Neural progenitor cell (in vitro differentiated cells): Measurements from ENCODE around the gene BCLAF1. TPM values are rescaled to one million over a fixed set of nuclear protein-coding genes. Genes with fewer than 3 reads are reported as not detected.
"Not testable (repeated sequence)": the region's sequence is repeated elsewhere in the genome, so short reads cannot be mapped to it uniquely, and the experiment has no call there.

Source experiments
- DNase-seq: peaks from one replicate; pipeline ENCODE4 v3.0.0-alpha.2; 2016; ENCODE audit warnings: low spot score
- H2AFZ ChIP-seq: fragments of 200-600 bp; sonication (generic); replicated peaks from 2 replicates; pipeline ENCODE4 v1.6.1; 2016; ENCODE audit warnings: antibody characterized with exemption
- H3F3A ChIP-seq: fragments of 200-600 bp; sonication (generic); 2 replicates; pipeline ENCODE4 v1.6.1; 2016; ENCODE audit warnings: antibody characterized with exemption, low read depth
- H3K27ac ChIP-seq: fragments of 200-600 bp; sonication (generic); 2 replicates; pipeline ENCODE4 v1.5.1; 2016; ENCODE audit warnings: mild to moderate bottlenecking
- H3K27me3 ChIP-seq: fragments of 200-600 bp; sonication (generic); 2 replicates; pipeline ENCODE4 v1.6.1; 2016; ENCODE audit warnings: mild to moderate bottlenecking, moderate library complexity
- H3K36me3 ChIP-seq: fragments of 200-600 bp; sonication (generic); 2 replicates; pipeline ENCODE4 v1.5.1; 2016
- H3K4me1 ChIP-seq: fragments of 200-600 bp; sonication (generic); 2 replicates; pipeline ENCODE4 v1.6.1; 2016; ENCODE audit warnings: mixed run types
- H3K4me2 ChIP-seq: fragments of 200-600 bp; sonication (generic); 2 replicates; pipeline ENCODE4 v1.6.1; 2016
- H3K4me3 ChIP-seq: fragments of 200-600 bp; sonication (generic); 2 replicates; pipeline ENCODE4 v1.5.1; 2016
- H3K79me2 ChIP-seq: fragments of 200-600 bp; sonication (generic); 2 replicates; pipeline ENCODE4 v1.6.1; 2016; ENCODE audit warnings: low read depth
- H3K9ac ChIP-seq: fragments of 200-600 bp; sonication (generic); 2 replicates; pipeline ENCODE4 v1.6.1; 2016
- H3K9me3 ChIP-seq: fragments of 200-600 bp; sonication (generic); 2 replicates; pipeline ENCODE4 v1.5.1; 2016; ENCODE audit warnings: low read depth
- H4K20me1 ChIP-seq: fragments of 200-600 bp; sonication (generic); 2 replicates; pipeline ENCODE4 v1.6.1; 2016; ENCODE audit warnings: low read depth
- H3K27ac Mint-ChIP-seq: 3 replicates; pipeline ENCODE4 v1.8.0; 2021; ENCODE audit warnings: mixed read lengths
- H3K27me3 Mint-ChIP-seq: 2 replicates; pipeline ENCODE4 v1.8.0; 2022; ENCODE audit warnings: low read depth, mild to moderate bottlenecking, inconsistent platforms, moderate library complexity, mixed read lengths; ENCODE audit not compliant: insufficient read depth
- H3K36me3 Mint-ChIP-seq: 3 replicates; pipeline ENCODE4 v1.8.0; 2021; ENCODE audit warnings: mixed read lengths
- H3K4me1 Mint-ChIP-seq: 3 replicates; pipeline ENCODE4 v1.8.0; 2021; ENCODE audit warnings: mixed read lengths
- H3K4me3 Mint-ChIP-seq: 3 replicates; pipeline ENCODE4 v1.8.0; 2021; ENCODE audit warnings: mild to moderate bottlenecking, moderate library complexity, mixed read lengths
- H3K9me3 Mint-ChIP-seq: 3 replicates; pipeline ENCODE4 v1.8.0; 2020; ENCODE audit warnings: mixed read lengths
- EZH2 ChIP-seq: fragments of 200-600 bp; sonication (generic); IDR thresholded peaks from 2 replicates; pipeline ENCODE4 v1.6.1; 2017; ENCODE audit warnings: antibody characterized with exemption, mild to moderate bottlenecking, moderate library complexity
- EZH2phosphoT487 ChIP-seq: fragments of 200-600 bp; sonication (generic); IDR thresholded peaks from 2 replicates; pipeline ENCODE4 v1.6.1; 2017; ENCODE audit warnings: antibody characterized with exemption
- total RNA-seq: library from RNA; depleted of rRNA; stranded (reverse); fragments of >200 nt; gene quantifications from 2 replicates; pipeline ENCODE4 v1.2.3, GENCODE V29; 2015; ENCODE audit warnings: low replicate concordance
- TF ChIP-seq, protein P1 (sequence below): fragments of 200-600 bp; sonication (generic); IDR thresholded peaks from 2 replicates; pipeline ENCODE4 v1.5.1; 2017; ENCODE audit warnings: antibody characterized with exemption, mild to moderate bottlenecking

The BCLAF1 gene
- total RNA-seq, 1 donor from 2014 or later = 190 TPM

GRCh38 chr6:136225496-136225895, 64.2 kb downstream of the BCLAF1 start:
- Mint-ChIP-seq H3K4me1 (no peaks in the 10 kb centered on the region), H3K27me3 (peaks cover 2% of the 10 kb centered on the region), H3K9me3 (peaks cover 6% of the 10 kb centered on the region), H3K4me3 (no peak overlapping the region), H3K27ac (no peak overlapping the region), H3K36me3 (no peaks in the 10 kb centered on the region)
- Histone ChIP-seq H3K4me1 (no peaks in the 10 kb centered on the region), H4K20me1 (no peaks in the 10 kb centered on the region), H3K27me3 (no peaks in the 10 kb centered on the region), H3K9me3 (no peaks in the 10 kb centered on the region), H3K27ac (no peak overlapping the region), H3K4me3 (no peak overlapping the region), H3F3A (no peaks in the 10 kb centered on the region), H2AFZ (no peak overlapping the region), H3K79me2 (no peaks in the 10 kb centered on the region), H3K9ac (no peak overlapping the region), H3K36me3 (no peaks in the 10 kb centered on the region), H3K4me2 (no peak overlapping the region)
- TF ChIP-seq EZH2 (no peak), EZH2phosphoT487 (no peak)
- TF ChIP-seq, protein P1, sequence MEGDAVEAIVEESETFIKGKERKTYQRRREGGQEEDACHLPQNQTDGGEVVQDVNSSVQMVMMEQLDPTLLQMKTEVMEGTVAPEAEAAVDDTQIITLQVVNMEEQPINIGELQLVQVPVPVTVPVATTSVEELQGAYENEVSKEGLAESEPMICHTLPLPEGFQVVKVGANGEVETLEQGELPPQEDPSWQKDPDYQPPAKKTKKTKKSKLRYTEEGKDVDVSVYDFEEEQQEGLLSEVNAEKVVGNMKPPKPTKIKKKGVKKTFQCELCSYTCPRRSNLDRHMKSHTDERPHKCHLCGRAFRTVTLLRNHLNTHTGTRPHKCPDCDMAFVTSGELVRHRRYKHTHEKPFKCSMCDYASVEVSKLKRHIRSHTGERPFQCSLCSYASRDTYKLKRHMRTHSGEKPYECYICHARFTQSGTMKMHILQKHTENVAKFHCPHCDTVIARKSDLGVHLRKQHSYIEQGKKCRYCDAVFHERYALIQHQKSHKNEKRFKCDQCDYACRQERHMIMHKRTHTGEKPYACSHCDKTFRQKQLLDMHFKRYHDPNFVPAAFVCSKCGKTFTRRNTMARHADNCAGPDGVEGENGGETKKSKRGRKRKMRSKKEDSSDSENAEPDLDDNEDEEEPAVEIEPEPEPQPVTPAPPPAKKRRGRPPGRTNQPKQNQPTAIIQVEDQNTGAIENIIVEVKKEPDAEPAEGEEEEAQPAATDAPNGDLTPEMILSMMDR = no peak
- no peak for DNase-seq

DNA sequence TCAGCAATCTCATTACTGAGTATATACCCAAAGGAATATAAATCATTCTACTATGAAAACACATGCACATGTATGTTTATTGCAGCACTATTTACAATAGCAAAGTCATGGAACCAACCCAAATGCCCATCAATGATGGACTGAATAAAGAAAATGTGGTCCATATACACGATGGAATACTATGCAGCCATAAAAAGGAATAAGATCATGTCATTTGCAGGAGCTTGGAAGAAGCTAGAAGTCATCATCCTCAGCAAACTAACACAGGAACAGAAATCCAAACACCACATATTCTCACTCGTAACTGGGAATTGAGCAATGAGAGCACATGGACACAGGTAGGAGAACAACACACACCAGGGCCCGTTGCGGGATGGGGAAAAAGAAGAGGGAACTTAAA, 64.7 kb downstream of the BCLAF1 start:
- H3K27ac Mint-ChIP-seq, H3K4me3 Mint-ChIP-seq, H3K4me2 ChIP-seq, H3K27me3 ChIP-seq, H3K9me3 Mint-ChIP-seq, H3K36me3 ChIP-seq, H3K4me3 ChIP-seq, H3F3A ChIP-seq, H3K4me1 ChIP-seq, H3K36me3 Mint-ChIP-seq, H3K27me3 Mint-ChIP-seq, H3K27ac ChIP-seq, H3K9me3 ChIP-seq, H3K9ac ChIP-seq, DNase-seq, H4K20me1 ChIP-seq, H3K4me1 Mint-ChIP-seq, H3K79me2 ChIP-seq, H2AFZ ChIP-seq: not testable (repeated sequence)

DNA sequence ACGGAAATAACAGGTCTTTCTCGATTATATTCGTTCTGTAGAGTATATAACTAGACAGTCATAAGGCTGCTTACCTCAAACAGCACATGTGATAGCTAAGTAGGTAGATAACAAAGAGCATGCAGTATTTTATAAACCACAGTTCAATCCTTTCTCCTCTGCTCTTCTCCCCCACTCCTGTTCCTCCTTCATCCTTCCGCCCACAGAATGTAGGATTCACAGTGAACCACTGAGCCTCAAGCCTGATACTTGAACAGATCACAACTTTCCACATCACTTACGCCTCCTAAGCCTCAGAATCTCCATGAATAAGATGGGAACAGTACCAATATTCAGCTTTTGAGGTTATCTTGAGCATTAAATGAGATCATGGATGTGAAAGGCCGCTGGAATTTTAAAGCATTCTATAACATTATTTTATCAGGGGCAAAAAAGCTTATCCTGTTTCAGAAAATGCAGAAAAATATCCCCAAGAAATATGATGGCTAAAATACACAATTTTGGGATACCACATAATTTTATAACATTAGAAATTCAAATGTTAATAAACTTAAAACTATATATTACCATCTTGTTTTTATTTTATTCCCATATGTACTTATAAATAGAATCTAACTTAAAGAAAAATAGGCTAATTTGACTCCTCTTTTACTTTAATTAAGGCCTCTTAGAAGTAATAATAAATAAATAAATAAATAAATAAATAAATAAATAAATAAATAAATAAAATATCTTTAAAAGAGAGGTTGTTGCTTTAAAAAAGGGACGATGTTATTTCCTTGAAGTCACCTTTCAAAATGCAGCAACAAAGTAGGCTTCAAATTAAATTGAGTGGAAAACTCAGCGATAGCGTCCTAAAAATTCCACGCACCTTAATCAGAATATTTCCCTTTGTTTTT, 72.9 kb downstream of the BCLAF1 start:
- no peaks in the 10 kb centered on the region for H4K20me1 ChIP-seq
- Mint-ChIP-seq H3K9me3 (peaks cover 4% of the 10 kb centered on the region), H3K27me3 (no peaks in the 10 kb centered on the region), H3K27ac (no peak overlapping the region), H3K4me1 (no peaks in the 10 kb centered on the region), H3K4me3 (no peak overlapping the region), H3K36me3 (no peaks in the 10 kb centered on the region)
- H3K4me1 ChIP-seq = no peaks in the 10 kb centered on the region
- H3K4me3 ChIP-seq = no peak overlapping the region
- H3K9me3 ChIP-seq = no peaks in the 10 kb centered on the region
- H3K9ac ChIP-seq = no peak overlapping the region
- H3F3A ChIP-seq = no peaks in the 10 kb centered on the region
- no peaks in the 10 kb centered on the region for H3K36me3 ChIP-seq
- TF ChIP-seq, protein P1 = no peak
- TF ChIP-seq EZH2phosphoT487 (no peak), EZH2 (no peak)
- DNase-seq = no peak
- H3K79me2 ChIP-seq = no peaks in the 10 kb centered on the region
- no peak overlapping the region for H3K4me2 ChIP-seq
- H3K27me3 ChIP-seq = no peaks in the 10 kb centered on the region
- peak overlapping the region; percentile 28 for H2AFZ ChIP-seq
- H3K27ac ChIP-seq = no peak overlapping the region

GRCh38 chr6:136213853-136214252, 75.8 kb downstream of the BCLAF1 start:
- Mint-ChIP-seq H3K27me3 (no peaks in the 10 kb centered on the region), H3K27ac (no peak overlapping the region), H3K36me3 (no peaks in the 10 kb centered on the region), H3K9me3 (no peaks in the 10 kb centered on the region), H3K4me3 (no peak overlapping the region), H3K4me1 (no peaks in the 10 kb centered on the region)
- no peaks in the 10 kb centered on the region for H3K9me3 ChIP-seq
- no peaks in the 10 kb centered on the region for H3K36me3 ChIP-seq
- no peaks in the 10 kb centered on the region for H4K20me1 ChIP-seq
- H3K4me1 ChIP-seq = no peaks in the 10 kb centered on the region
- no peak overlapping the region for H3K27ac ChIP-seq
- no peak overlapping the region for H2AFZ ChIP-seq
- H3F3A ChIP-seq = no peaks in the 10 kb centered on the region
- no peak for DNase-seq
- H3K9ac ChIP-seq = no peak overlapping the region
- no peak overlapping the region for H3K4me2 ChIP-seq
- H3K79me2 ChIP-seq = no peaks in the 10 kb centered on the region
- H3K27me3 ChIP-seq = no peaks in the 10 kb centered on the region
- no peak overlapping the region for H3K4me3 ChIP-seq
- TF ChIP-seq EZH2 = no peak
- TF ChIP-seq, protein P1 = no peak
- TF ChIP-seq EZH2phosphoT487 = no peak
